ENCODE results near the gene RETREG1.

- TF ChIP-seq CTCF (conservative IDR thresholded peaks at IDR 0.05; ENCODE audit: low read depth in 2 of 2) (no peak), POLR2AphosphoS5 (IDR thresholded peaks at IDR 0.05; ENCODE audit: low read depth) (no peak), STAT1 (IDR thresholded peaks at IDR 0.05; ENCODE audit: unreplicated experiment) (no peak), EZH2 (IDR thresholded peaks at IDR 0.05; ENCODE audit: low read depth, unreplicated experiment) (no peak), REST (IDR thresholded peaks at IDR 0.05; ENCODE audit: unreplicated experiment) (no peak), ETS1 (IDR thresholded peaks at IDR 0.05) (no peak), ZNF114 (CRISPR knock-in tag; IDR thresholded peaks at IDR 0.05) (no peak), EZH2phosphoT487 (IDR thresholded peaks at IDR 0.05; ENCODE audit: unreplicated experiment) (no peak), JUNB (IDR thresholded peaks at IDR 0.05; ENCODE audit: unreplicated experiment) (no peak), CREB1 (CRISPR knock-in tag; IDR thresholded peaks at IDR 0.05; ENCODE audit: low read depth) (no peak), NANOG (IDR thresholded peaks at IDR 0.05; ENCODE audit: borderline replicate concordance) (no peak), ZNF462 (CRISPR knock-in tag; IDR thresholded peaks at IDR 0.05) (no peak)
These were observed 152.6 kb downstream of the RETREG1 start for GRCh38 chr5:16464231-16464630.

All from GM23338 (cell line).